ENCODE data around the gene EXOC4.

The EXOC4 gene

GRCh38 chr7:133536450-133536849, 283.6 kb downstream of the EXOC4 start:
- DNase-seq (ENCODE audit: low read depth in 2 of 2): no peak

DNA sequence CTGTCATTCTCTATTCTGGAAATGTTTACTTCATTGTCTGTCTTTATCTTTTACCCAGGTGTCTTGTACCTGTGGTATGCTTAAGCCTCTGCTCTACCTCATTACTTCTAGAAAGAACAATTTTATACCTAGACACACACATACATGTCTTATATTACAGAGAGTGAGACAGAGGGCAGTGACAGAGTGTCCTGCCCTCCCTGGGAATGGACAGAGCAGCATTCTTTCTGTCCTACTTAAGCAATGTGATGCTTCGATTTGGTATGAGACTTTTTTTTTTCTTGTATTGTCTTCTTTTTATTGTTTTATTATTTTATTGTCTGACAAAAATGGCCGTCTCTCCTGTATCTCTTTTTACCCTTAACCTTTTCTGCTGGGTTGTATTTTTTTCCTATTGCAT, 286.1 kb downstream of the EXOC4 start:
- no peak for DNase-seq (ENCODE audit: low read depth in 2 of 2)

- DNase-seq (ENCODE audit: low read depth in 2 of 2): no peak
Measured at GRCh38 chr7:133540096-133540860, 287.4 kb downstream of the EXOC4 start.

- no peak for DNase-seq (ENCODE audit: low read depth in 2 of 2)
Measured at GRCh38 chr7:133542209-133542780, 289.4 kb downstream of the EXOC4 start.

GRCh38 chr7:133543657-133544056, 290.8 kb downstream of the EXOC4 start:
- no peak for DNase-seq (ENCODE audit: low read depth in 2 of 2)

- DNase-seq (ENCODE audit: low read depth in 2 of 2): no peak
Measured at GRCh38 chr7:133545618-133546017, 292.7 kb downstream of the EXOC4 start.

- DNase-seq (ENCODE audit: low read depth in 2 of 2): no peak
Measured at GRCh38 chr7:133547981-133548380, 295.1 kb downstream of the EXOC4 start.

DNA sequence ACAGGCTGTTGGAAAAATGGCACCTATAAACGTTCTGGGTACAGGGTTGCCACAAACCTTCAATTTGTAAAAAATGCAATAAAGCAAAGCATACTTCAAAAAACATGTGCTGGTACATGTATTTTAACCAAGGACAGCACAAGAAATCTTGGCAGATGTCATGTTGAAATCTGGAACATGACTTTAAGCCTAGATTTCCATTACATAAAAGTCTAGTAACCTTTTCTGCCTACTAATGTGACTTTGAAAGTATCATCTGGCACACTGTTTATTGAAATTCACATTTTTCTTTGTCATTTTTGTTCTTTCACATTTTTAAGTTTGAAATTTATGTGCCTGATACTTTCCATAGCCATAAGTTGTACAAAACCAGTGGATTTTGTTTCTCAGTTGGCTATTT, 296.8 kb downstream of the EXOC4 start:
- no peak for DNase-seq (ENCODE audit: low read depth in 2 of 2)

DNA sequence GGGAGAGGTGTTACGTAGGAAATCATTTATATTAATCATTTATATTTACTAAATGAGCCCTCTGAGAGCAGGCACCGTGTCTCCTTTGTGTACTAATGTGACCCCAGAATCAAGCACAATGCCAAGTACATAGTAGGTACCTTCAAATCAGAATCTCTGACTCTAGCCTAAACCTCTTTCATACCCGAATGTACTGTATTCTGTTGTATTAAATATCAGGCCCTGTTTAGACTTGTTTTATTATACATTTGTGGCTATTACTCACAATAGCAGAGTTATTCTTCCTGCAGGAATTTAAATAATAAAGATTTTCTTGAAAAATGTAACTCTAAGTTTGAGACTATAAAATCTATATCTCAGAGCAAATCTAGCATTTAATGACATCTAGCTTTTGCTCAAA, 297.3 kb downstream of the EXOC4 start:
- DNase-seq (ENCODE audit: low read depth in 2 of 2): no peak

- DNase-seq (ENCODE audit: low read depth in 2 of 2): no peak
Measured at GRCh38 chr7:133550811-133551210, 297.9 kb downstream of the EXOC4 start.

GRCh38 chr7:133551466-133551865, 298.6 kb downstream of the EXOC4 start:
- no peak for DNase-seq (ENCODE audit: low read depth in 2 of 2)

DNA sequence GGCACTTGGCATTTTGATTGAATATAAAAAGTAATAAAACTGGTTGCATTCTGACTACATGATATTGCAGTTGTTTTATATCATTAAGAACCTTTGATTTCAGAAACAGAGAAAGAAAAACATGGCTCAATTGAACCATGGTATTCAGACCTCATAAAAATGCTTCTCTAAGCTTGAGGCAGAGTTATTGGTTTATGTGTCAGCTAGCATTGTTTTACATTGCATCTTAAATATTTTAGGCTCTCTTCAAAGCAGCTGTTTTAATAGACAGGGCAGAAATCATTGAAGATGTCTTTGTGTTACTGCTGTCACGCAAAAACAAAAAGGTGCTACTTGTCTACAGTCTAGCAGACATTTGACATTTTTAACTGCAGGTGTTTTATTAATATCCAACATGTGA, 299.2 kb downstream of the EXOC4 start:
- DNase-seq (ENCODE audit: low read depth in 2 of 2): no peak

DNA sequence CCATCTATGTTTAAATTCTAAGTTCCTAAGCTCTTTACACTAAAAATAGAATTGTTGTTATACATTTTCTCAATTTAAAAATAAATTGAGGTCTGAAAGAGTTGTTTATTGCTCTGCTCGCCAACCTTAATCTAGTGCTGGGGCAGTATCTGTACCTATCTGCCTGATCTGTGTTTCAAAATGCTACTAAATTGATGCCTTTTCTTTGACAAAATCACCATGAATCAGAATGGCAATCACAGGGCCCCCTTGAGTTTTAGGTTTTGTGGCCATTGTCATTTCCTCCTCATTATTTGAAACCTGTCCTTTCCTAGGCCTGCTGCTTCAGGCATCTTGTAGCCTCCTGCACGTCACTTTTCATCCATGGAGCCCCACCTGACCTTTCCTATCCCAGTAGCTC, 301.5 kb downstream of the EXOC4 start:
- no peak for DNase-seq (ENCODE audit: low read depth in 2 of 2)

GRCh38 chr7:133556048-133556447, 303.2 kb downstream of the EXOC4 start:
- no peak for DNase-seq (ENCODE audit: low read depth in 2 of 2)

GRCh38 chr7:133556553-133556952, 303.7 kb downstream of the EXOC4 start:
- no peak for DNase-seq (ENCODE audit: low read depth in 2 of 2)

DNA sequence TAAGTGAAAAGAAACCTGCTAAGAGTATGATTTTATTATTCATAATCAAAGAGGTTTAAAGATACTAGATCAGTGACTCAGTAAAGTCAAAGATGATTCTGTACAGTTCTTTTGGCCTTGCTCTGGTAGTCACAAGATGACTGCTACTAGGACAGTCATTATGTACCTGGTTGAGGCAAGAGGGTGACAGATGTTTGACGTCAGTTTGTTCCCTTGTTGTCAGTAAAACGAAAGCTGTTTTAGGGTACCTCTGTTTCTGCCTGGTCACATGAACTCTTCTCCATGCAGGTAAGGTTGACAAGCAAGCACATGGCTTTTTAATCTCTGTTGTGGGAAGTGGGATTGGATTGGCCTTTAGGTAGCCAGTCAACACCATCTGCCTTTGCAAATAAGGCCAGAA, 308.0 kb downstream of the EXOC4 start:
- no peak for DNase-seq (ENCODE audit: low read depth in 2 of 2)

DNA sequence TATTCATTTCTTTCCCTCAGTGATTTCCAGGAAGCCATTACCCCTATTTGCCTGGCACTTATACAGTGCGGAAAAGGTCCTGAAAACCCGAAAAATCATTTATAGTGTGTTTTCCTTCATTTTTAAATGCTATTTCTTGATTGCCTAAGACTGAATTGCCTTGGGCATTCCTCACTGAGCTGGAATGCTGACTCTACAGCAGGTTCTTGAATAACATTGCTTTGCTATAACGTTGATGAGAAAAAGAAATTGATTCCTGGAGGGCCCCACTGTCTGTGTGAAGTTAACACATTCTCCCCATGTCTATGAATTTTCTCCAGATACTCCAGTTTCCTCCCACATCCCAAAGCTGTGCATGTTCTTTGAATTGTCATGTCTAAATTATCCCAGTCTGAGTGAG, 308.5 kb downstream of the EXOC4 start:
- no peak for DNase-seq (ENCODE audit: low read depth in 2 of 2)

DNA sequence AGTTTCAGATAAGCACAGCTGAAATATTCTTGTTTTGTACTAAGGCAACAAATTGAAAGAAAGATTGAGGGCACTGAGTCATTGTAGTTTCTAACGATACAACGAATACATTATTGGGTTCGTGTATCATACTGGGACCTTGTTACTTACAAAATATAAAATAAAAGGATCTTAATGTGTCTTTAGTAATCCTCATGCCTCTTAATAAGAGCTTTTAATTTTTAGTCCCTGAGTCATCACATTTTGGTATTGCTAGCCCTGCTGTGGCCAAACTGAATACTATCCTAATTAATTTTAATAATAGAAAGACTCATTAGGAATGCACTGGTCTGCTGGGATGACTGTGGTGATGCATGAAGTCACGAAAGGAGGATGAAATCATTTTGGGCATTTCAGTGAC, 309.7 kb downstream of the EXOC4 start:
- DNase-seq (ENCODE audit: low read depth in 2 of 2): no peak

GRCh38 chr7:133563251-133563650, 310.4 kb downstream of the EXOC4 start:
- no peak for DNase-seq (ENCODE audit: low read depth in 2 of 2)

DNA sequence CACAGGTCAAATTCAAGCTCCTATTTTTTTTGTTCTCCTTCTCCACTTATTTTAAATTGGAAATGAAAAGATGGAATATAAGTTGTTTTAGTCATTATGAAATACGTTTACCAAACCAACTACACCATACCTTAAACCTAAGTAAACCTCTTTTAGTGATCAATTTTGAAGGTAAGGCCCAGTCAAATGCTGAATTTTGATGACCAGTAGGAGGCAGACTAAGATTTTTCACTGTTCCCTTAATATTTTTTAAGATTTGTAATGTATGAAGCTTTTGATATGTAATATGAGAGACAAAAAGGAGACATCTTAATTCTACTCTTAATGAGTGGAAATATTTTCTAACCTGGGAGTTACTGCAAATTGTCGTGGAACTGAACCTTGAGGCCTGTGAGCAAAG, 311.6 kb downstream of the EXOC4 start:
- no peak for DNase-seq (ENCODE audit: low read depth in 2 of 2)

GRCh38 chr7:133568544-133568943, 315.7 kb downstream of the EXOC4 start:
- DNase-seq (ENCODE audit: low read depth in 2 of 2): no peak

- DNase-seq (ENCODE audit: low read depth in 2 of 2): no peak
Measured at GRCh38 chr7:133570321-133570720, 317.4 kb downstream of the EXOC4 start.

- DNase-seq (ENCODE audit: low read depth in 2 of 2): no peak
Measured at GRCh38 chr7:133571076-133571475, 318.2 kb downstream of the EXOC4 start.

DNA sequence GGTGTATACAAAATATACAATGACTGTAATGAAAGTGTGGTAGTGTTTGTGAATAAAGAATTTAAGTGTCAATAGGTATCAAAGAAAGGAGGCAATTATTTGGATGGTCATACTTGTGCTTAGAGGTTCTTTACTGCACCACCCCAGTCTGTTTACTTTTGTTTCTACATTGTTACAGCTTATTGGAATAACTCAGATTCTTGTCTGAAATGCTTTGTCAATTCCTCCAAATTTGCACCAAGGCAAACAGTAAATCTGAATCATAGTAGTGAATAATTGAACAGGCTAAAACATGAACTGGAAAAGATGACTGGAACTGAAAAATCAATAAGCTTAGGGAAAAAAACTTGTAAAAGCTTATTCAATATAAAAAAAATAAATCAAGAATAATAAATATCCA, 319.2 kb downstream of the EXOC4 start:
- no peak for DNase-seq (ENCODE audit: low read depth in 2 of 2)
